ENCODE results near the gene PYDC2. TPM values are rescaled to one million over a fixed set of nuclear protein-coding genes. Genes with fewer than 3 reads are reported as not detected.

Gene PYDC2
- total and polyA plus RNA-seq, 2 of the 8 experiments (the other 6 are each of a cell fraction or from before 2014, with no cell fraction given), result not detected

DNA sequence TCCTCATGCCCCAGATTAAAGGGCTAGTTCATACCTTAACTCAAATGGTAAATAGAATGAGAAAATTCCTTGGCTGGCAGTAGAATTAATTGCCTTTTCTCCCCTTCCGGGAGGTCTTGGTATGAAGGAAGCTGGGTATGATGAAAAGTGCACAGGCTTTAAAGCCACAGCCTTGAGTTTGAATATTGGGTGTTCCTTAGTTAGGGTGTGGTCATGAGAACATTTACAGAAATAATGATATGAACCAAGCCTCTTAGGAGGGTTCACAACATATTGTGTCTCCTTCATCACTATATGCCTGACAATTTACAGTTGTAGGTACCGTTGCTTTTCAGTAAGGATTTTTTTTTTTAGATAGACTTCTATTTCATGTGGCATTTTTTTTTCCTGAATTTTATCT is 48.1 kb downstream of the PYDC2 start (continued):
- TF ChIP-seq SIN3A (conservative IDR thresholded peaks at IDR 0.05 in 1 of 2, IDR thresholded peaks at IDR 0.05 in 1 of 2; ENCODE audit: low read depth in 1 of 2, low read length in 2 of 2) (no peak), CBX8 (IDR thresholded peaks at IDR 0.05; ENCODE audit: borderline replicate concordance, low read depth, low read length) (no peak), ZNF274 (IDR thresholded peaks at IDR 0.05; ENCODE audit: borderline replicate concordance, extremely low read depth, low read length) (no peak), KDM4A (IDR thresholded peaks at IDR 0.05; ENCODE audit: low read depth, low read length, severe bottlenecking) (no peak), RNF2 (IDR thresholded peaks at IDR 0.05; ENCODE audit: borderline replicate concordance, low read depth, low read length, missing control alignments, poor library complexity, severe bottlenecking) (no peak), BCL11A (IDR thresholded peaks at IDR 0.05; ENCODE audit: low read depth in 2 of 2, low read length in 2 of 2) (no peak), SIRT6 (IDR thresholded peaks at IDR 0.05; ENCODE audit: low read length) (no peak)

Small RNA genes within 50 kb of the gene (small RNA-seq; reads per million reads assigned to genes)
- gene PYDC2 (ENCODE audit: insufficient read depth), result not detected

Other genes with a start within 250 kb of the PYDC2 start
- gene CCDC50, start 131.8 kb upstream of the PYDC2 start, total RNA-seq (2021; fragmentation: NEBNext Ultra II Directional; extraction: Animal tissue kit (Norgen Biotek cat#: 25700)), result 19.2 and 22.0 TPM in 2 replicates
- 7.3 and 9.3 TPM in 2 replicates for gene CCDC50, start 131.8 kb upstream of the PYDC2 start, polyA plus RNA-seq (2011; rRNA removed)
- not detected in 2 replicates for gene UTS2B, start 130.6 kb upstream of the PYDC2 start, total RNA-seq (2021; fragmentation: NEBNext Ultra II Directional; extraction: Animal tissue kit (Norgen Biotek cat#: 25700))
- gene UTS2B, start 130.6 kb upstream of the PYDC2 start, polyA plus RNA-seq (2011; rRNA removed), result 0.03 TPM in 1 of 2 replicates, not detected in the other

Measured in H1 (cell line).